Measurements from ENCODE around the gene STK32B.

STK32B gene

GRCh38 chr4:5020341-5020740 lies 30.9 kb upstream of the STK32B start:
- H3K4me3 ChIP-seq (ENCODE audit: low read depth, low read length), result no peak overlapping the region

DNA sequence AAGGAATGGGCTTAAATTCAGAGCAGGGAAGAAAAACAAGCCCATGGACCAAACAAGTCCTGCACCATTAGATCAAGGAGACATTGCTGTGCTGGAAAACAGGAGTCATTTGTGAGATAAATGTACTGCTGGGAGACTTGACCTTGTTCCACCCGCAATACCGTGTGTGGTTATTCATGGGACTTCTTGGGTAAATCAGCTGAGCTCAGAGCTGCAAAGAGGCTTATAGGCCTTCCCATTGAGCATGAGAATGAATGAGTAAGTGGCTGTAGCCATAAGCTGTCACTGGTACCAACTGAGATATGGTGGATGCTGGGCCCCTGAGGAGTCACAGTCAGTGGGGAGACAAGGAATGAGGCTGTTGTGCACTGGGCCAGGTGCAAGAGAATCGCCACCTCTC lies 29.7 kb upstream of the STK32B start:
- peak; percentile 26 for DNase-seq (ENCODE audit: low read depth)
- TF ChIP-seq CTCF (conservative IDR thresholded peaks at IDR 0.05; ENCODE audit: low read depth, low read length), result no peak
- H3K4me3 ChIP-seq (ENCODE audit: low read depth, low read length), result no peak overlapping the region

More at GRCh38 chr4:5020341-5020740, 30.9 kb upstream of the STK32B start:
- TF ChIP-seq CTCF (conservative IDR thresholded peaks at IDR 0.05; ENCODE audit: low read depth, low read length), result no peak
- no peak for DNase-seq (ENCODE audit: low read depth)

DNA sequence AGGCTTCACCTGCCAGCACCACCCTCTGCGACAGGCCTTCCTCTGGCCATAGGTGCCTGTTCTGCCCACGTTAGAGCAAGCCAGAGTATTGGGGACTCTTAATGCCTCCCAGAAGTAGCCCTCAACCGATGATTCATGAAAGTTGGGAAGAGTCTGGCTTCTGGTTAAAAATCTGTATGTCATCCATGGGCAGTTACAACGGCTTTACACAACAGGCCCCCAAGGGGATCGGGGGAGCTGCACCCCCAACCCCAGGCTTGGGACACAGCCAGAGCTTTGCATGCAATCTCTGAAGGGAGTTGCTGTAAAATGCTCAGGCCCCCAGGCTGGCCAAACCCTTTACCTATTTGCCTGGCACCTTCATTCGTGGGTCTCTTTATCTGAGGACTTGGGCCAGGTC lies 26.6 kb upstream of the STK32B start:
- TF ChIP-seq CTCF (conservative IDR thresholded peaks at IDR 0.05; ENCODE audit: low read depth, low read length), result no peak
- no peak overlapping the region for H3K4me3 ChIP-seq (ENCODE audit: low read depth, low read length)
- no peak for DNase-seq (ENCODE audit: low read depth)

GRCh38 chr4:5026371-5026770 lies 24.9 kb upstream of the STK32B start:
- TF ChIP-seq CTCF (conservative IDR thresholded peaks at IDR 0.05; ENCODE audit: low read depth, low read length), result no peak
- no peak for DNase-seq (ENCODE audit: low read depth)
- H3K4me3 ChIP-seq (ENCODE audit: low read depth, low read length), result no peak overlapping the region

GRCh38 chr4:5027346-5027745 lies 23.9 kb upstream of the STK32B start:
- DNase-seq (ENCODE audit: low read depth), result no peak
- TF ChIP-seq CTCF (conservative IDR thresholded peaks at IDR 0.05; ENCODE audit: low read depth, low read length), result no peak

GRCh38 chr4:5028480-5028879 lies 22.8 kb upstream of the STK32B start:
- no peak for TF ChIP-seq CTCF (conservative IDR thresholded peaks at IDR 0.05; ENCODE audit: low read depth, low read length)
- DNase-seq (ENCODE audit: low read depth), result no peak
- H3K4me3 ChIP-seq (ENCODE audit: low read depth, low read length), result no peak overlapping the region

More at GRCh38 chr4:5027346-5027745, 23.9 kb upstream of the STK32B start:
- H3K4me3 ChIP-seq (ENCODE audit: low read depth, low read length), result no peak overlapping the region

GRCh38 chr4:5029447-5029846 lies 21.8 kb upstream of the STK32B start:
- no peak for TF ChIP-seq CTCF (conservative IDR thresholded peaks at IDR 0.05; ENCODE audit: low read depth, low read length)
- no peak for DNase-seq (ENCODE audit: low read depth)
- H3K4me3 ChIP-seq (ENCODE audit: low read depth, low read length), result no peak overlapping the region
